ENCODE data around the gene TTC39A.

Gene TTC39A

DNA sequence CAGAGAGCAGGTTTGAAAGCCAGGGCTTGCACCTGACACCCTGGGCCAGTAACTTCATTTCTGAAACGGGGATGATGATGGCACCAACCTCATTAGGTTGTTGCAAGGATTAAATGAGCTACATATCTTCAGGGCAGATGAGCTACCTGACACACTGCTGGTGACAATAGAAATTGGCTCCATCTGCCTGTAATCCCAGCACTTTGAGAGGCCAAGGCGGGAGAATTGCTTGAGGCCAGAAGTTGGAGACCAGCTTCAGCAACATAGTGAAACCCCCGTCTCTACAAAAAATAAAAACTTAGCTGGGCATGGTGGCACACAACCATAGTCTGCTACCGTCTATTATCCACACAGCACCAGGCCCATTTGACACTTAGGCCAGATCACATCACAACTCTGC lies 6.3 kb upstream of the TTC39A start:
- no peak overlapping the region for H3K27ac ChIP-seq
- TF ChIP-seq, protein P1, sequence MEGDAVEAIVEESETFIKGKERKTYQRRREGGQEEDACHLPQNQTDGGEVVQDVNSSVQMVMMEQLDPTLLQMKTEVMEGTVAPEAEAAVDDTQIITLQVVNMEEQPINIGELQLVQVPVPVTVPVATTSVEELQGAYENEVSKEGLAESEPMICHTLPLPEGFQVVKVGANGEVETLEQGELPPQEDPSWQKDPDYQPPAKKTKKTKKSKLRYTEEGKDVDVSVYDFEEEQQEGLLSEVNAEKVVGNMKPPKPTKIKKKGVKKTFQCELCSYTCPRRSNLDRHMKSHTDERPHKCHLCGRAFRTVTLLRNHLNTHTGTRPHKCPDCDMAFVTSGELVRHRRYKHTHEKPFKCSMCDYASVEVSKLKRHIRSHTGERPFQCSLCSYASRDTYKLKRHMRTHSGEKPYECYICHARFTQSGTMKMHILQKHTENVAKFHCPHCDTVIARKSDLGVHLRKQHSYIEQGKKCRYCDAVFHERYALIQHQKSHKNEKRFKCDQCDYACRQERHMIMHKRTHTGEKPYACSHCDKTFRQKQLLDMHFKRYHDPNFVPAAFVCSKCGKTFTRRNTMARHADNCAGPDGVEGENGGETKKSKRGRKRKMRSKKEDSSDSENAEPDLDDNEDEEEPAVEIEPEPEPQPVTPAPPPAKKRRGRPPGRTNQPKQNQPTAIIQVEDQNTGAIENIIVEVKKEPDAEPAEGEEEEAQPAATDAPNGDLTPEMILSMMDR (conservative IDR thresholded peaks at IDR 0.05), result no peak

DNA sequence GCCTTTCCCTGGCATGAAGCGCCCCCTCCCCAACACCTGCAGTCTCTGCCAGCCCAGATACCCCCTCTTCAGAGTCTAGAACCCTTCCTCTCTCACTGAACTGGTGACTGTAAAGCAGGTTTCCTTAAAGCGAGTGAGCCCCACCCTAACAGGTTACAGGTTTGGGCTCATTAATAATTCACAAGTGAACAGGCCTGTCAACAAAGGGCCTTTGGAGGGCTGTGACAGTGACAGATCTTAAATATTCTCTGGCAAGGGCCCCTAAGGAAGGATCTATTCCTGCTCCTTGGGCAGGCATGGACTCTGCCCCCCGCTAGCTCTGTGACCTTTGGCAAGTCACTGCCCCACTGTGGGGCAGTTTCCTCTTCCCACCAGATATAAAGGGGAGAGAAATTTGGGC lies 5.6 kb upstream of the TTC39A start:
- TF ChIP-seq, protein P1 (conservative IDR thresholded peaks at IDR 0.05), result no peak
- H3K27ac ChIP-seq, result no peak overlapping the region

DNA sequence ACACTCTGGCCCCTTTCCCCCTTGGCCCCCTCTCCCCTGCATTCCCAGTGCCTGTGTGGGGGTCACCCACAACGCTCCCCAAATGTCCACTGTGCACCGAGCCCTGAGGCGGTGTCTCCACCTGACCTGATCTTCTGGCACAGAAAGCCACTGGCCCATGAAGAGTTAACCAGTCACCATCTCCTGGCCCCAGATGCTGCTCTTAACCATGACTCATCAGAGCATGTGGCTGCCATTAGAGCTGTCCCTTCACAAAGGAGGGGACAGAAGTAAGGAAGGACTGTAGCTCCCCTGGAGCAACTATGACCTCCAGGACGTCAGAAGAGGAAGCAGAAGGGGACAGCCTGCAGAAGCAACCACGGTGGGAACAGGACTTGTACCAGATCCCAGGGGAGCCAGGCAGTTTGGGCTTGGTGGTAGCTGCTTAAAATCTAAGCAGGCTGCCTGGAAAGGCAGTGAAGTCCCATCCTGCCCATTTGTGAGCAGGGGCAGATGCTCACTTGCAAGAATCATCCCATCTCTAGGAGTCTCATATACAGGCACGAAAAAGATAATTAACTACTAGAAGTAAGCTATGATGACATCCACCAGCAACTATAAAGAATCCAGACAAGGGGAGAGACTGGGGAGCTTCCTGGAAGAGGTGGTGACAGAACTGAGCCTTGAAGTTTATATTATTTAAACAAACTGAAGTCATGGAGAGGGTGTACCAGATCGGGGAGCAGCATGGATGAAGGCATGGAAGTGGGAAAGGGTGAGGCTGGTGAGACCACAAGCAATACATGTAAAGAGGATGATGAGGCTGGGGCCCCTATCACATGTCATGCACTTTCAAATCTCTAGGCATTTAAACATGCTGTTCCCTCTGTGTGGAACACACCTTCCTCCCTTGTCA lies 1.1 kb upstream of the TTC39A start:
- H3K27ac ChIP-seq, result peak overlapping the region; percentile 84; the same call in 1 of the 2 replicates
- TF ChIP-seq, protein P1 (conservative IDR thresholded peaks at IDR 0.05), result no peak

DNA sequence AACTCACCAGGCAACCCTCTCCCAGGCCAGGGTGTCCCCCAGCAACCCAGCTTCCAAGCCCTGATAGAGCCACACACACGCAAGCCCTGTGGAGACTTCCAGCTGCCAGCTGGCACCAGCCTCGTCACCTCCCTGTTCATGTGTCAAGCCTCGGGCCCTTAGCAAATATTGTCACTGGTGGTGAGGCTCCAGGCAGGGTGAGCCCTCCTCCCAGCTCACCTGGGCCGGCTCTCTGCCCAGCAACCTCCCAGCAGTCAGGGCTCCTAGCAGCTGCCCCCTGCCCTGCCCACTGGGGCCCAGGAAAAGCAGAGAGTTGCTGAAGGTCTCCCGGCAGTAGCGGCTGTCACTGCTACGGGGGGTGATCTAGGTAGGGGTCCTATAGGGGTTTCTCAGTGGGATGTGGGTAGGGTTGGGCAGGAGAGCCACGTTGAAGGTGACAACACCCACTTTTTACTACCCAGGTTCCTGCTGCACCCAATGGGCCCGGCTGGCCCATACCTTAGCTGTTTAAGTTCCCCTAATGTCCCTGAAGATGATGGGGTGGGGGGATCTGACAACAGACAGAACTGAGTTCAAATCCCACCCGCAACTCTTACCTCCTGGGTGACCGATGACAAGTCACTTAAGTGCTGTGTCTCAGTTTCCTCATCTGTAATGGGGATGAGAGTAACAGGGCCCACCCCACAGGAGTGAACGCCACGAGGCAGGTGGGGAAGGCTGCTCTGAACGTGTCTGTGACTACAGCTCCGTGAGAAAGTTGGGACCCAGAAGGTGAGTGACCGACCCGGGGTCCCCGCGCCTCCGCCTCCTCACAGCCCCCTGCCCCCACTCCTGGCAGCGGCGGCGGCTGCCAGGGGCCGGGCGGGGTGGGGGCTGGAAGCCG lies 678 bp downstream of the TTC39A start:
- TF ChIP-seq, protein P1 (conservative IDR thresholded peaks at IDR 0.05), result no peak
- H3K27ac ChIP-seq, result peak overlapping the region; percentile 84

DNA sequence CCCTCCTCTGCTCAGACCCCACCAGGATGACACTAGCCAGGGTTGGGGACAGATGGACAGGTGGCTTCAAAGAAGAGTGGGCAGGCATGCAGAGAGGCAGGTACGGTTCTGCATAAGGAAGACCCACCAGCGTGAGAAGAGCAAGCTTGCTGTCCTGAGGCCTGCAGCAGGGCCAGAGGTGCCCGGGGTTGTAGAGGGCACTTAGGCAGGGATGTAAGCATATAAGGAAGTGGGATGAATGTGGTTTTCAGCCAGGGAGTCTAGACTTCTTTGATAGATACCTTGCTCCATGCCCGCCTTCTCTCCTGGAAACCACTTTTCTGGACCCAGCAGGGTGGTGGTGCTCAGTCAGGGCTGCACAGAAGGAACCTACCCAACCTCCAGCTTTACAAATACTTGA lies 1.4 kb downstream of the TTC39A start:
- TF ChIP-seq, protein P1 (conservative IDR thresholded peaks at IDR 0.05), result no peak
- H3K27ac ChIP-seq, result peak overlapping the region; percentile 84

DNA sequence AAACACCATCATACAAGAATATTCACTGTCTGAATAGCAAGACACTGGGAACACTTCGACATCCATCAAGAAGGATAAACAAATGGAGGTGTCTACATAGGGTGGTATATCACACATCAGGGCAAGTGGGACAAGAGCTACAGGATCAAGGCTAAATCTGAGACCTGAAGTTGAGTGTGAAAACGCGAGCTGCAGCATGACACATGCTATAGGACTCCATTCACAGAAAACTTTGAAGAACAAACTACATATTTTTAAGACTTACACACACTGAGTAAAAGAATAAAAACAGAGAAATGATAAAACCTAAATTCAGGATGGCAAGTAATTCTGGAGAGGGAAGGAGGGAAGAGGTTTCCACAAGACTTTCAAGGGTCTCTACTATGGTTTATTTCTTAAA lies 2.1 kb downstream of the TTC39A start:
- TF ChIP-seq, protein P1 (conservative IDR thresholded peaks at IDR 0.05), result no peak
- H3K27ac ChIP-seq, result no peak overlapping the region

DNA sequence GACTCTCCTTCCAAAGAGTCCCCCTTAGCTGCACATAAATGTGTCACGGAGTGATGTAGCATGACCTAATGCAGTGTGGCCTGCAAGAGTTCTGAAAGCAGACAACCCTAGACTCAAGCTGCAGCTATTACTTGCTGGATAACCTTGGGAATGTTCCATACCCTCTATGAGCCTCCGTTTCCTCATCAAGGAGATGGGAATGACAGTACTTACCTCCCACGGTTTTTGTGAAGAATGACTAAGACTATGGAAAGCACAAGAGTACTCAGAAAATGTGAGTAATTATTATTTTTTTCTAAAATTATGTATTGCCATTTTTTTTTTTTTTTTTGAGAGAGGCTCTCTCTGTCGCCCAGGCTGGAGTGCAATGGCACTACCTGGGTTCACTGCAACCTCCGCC lies 3.0 kb downstream of the TTC39A start:
- no peak overlapping the region for H3K27ac ChIP-seq
- TF ChIP-seq, protein P1 (conservative IDR thresholded peaks at IDR 0.05), result no peak

Data from VCaP (cell line).